Measurements from ENCODE around the gene ZNF518A. TPM values are rescaled to one million over a fixed set of nuclear protein-coding genes. Genes with fewer than 3 reads are reported as not detected.
"Not testable (repeated sequence)": the region's sequence is repeated elsewhere in the genome, so short reads cannot be mapped to it uniquely, and the experiment has no call there.

ZNF518A gene
- total RNA-seq, 1 donor from 2014 or later: 23.3 TPM

DNA sequence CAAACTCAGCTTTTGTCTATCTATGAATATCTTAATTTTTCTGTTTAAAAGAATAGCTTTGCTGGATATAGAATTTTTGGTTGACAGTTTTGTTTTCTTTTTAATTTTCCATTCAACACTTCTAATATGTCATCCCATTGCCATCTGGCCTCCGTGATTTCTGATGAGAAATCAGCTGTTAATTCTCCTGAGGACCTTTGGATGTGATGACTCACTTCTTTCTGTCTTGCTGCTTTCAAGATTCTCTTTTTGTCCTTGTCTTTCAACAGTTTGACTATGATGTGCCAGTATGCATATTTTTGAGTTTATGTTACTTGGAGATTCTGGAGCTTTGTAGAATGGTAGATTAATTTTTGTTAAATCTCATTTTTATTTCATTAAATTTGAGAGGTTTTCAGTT lies 38.4 kb downstream of the ZNF518A start:
- no peak for TF ChIP-seq CTCF (IDR thresholded peaks at IDR 0.05)
- H3K36me3 ChIP-seq: no peaks in the 10 kb centered on the region
- no peak overlapping the region for H3K27ac ChIP-seq
- intact Hi-C loops (cut with DNase I): no loop called here
- DNase-seq (no peak), ATAC-seq (no peak)
- H3K4me3 ChIP-seq: no peak overlapping the region
- no peaks in the 10 kb centered on the region for H3K27me3 ChIP-seq (ENCODE audit: low read depth)
- H3K9me3 ChIP-seq: peaks cover 43% of the 10 kb centered on the region
- no peaks in the 10 kb centered on the region for H3K4me1 ChIP-seq

DNA sequence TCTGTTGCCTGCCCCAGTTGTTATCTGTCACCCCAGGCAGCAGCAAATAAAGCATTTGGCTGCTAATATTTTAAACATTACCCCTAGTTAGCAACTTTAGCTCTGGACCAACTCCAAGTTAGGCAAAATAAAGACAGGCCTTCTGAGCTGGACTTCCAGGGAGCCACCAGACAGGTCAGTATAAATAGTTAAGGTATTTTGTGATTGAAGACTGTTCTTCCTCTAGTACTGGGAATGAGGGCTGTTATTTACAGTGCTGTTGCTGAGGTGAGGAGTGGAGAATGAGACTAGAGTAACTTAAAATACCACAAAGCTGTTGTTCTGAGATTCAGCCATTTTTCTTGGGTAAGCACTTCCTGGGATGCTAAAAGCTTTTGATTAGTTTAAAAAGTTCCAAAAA lies 40.1 kb downstream of the ZNF518A start:
- intact Hi-C loops (cut with DNase I): no loop called here
- no peak for TF ChIP-seq CTCF (IDR thresholded peaks at IDR 0.05)
- DNase-seq (no peak), ATAC-seq (no peak)
- H3K27ac ChIP-seq: no peak overlapping the region
- no peaks in the 10 kb centered on the region for H3K36me3 ChIP-seq
- H3K4me1 ChIP-seq: no peaks in the 10 kb centered on the region
- H3K9me3 ChIP-seq: peaks cover 48% of the 10 kb centered on the region
- H3K27me3 ChIP-seq (ENCODE audit: low read depth): no peaks in the 10 kb centered on the region
- no peak overlapping the region for H3K4me3 ChIP-seq

GRCh38 chr10:96172666-96173065 lies 42.6 kb downstream of the ZNF518A start:
- intact Hi-C loops (cut with DNase I): no loop called here
- Histone ChIP-seq H3K36me3 (no peaks in the 10 kb centered on the region), H3K4me1 (no peaks in the 10 kb centered on the region), H3K9me3 (peaks cover 51% of the 10 kb centered on the region), H3K4me3 (no peak overlapping the region), H3K27me3 (ENCODE audit: low read depth) (no peaks in the 10 kb centered on the region), H3K27ac (no peak overlapping the region)
- no peak for TF ChIP-seq CTCF (IDR thresholded peaks at IDR 0.05)
- no peak for ATAC-seq
- DNase-seq: no peak

GRCh38 chr10:96176985-96177384 lies 46.9 kb downstream of the ZNF518A start:
- Histone ChIP-seq H3K9me3 (peaks cover 29% of the 10 kb centered on the region), H3K27me3 (ENCODE audit: low read depth) (no peaks in the 10 kb centered on the region), H3K4me3 (no peak overlapping the region), H3K27ac (no peak overlapping the region), H3K36me3 (no peaks in the 10 kb centered on the region), H3K4me1 (no peaks in the 10 kb centered on the region)
- ATAC-seq (no peak), DNase-seq (no peak)
- intact Hi-C loops (cut with DNase I): no loop called here
- TF ChIP-seq CTCF (IDR thresholded peaks at IDR 0.05): no peak

DNA sequence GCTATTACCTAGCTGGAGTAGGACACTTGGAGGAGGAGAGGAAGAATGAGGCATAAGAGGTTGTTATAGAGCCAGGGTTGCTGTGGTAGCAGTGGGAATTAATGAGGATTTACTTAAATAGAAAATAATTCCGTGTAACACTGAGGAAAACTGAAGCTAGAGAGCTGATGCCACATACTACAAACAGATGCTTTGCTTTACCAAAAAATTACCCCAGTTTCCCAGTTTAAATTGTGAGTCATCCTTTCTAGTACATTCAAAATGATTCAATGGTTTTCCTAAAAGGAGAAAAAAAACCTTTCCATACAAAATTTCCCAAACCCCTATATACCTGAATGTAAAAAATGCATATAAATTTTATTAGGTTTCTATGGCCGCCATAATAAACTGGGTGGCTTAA lies 58.3 kb downstream of the ZNF518A start:
- no peaks in the 10 kb centered on the region for H3K27me3 ChIP-seq (ENCODE audit: low read depth)
- H3K9me3 ChIP-seq: no peaks in the 10 kb centered on the region
- H3K4me3 ChIP-seq: no peak overlapping the region
- ATAC-seq (no peak), DNase-seq (no peak)
- TF ChIP-seq CTCF (IDR thresholded peaks at IDR 0.05): no peak
- H3K4me1 ChIP-seq: no peaks in the 10 kb centered on the region
- intact Hi-C loops (cut with DNase I): no loop called here
- no peaks in the 10 kb centered on the region for H3K36me3 ChIP-seq
- H3K27ac ChIP-seq: no peak overlapping the region

DNA sequence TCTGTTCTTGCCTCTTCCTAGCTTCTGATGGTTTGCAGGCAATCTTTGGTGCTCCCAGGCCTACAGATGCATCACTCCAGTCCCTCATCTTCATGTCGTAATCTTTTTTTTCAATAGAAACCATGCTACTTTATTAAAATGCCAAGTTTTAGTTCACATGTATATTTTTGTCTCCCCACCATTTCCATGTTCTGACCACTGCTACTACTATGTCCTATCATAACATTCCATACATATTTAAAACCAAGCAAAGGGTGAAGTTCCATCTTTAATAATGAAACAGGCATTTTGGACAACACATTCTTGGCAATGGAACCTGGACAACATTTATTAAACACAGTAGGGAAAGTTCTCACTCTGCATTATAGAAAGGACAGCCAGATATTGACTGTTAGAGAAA lies 58.8 kb downstream of the ZNF518A start:
- DNase-seq (no peak), ATAC-seq (no peak)
- TF ChIP-seq CTCF (IDR thresholded peaks at IDR 0.05): no peak
- Histone ChIP-seq H3K36me3 (no peaks in the 10 kb centered on the region), H3K4me3 (no peak overlapping the region), H3K9me3 (no peaks in the 10 kb centered on the region), H3K4me1 (no peaks in the 10 kb centered on the region), H3K27me3 (ENCODE audit: low read depth) (no peaks in the 10 kb centered on the region), H3K27ac (no peak overlapping the region)
- intact Hi-C loops (cut with DNase I): no loop called here

GRCh38 chr10:96189505-96189904 lies 59.4 kb downstream of the ZNF518A start:
- H3K27me3 ChIP-seq (ENCODE audit: low read depth); H3K27ac ChIP-seq; H3K4me1 ChIP-seq; H3K4me3 ChIP-seq; DNase-seq; H3K36me3 ChIP-seq; intact Hi-C loops (cut with DNase I); H3K9me3 ChIP-seq; ATAC-seq: not testable (repeated sequence)

Measured in lower lobe of right lung (tissue), 2 donors.